ENCODE results near the gene MYLK4.

The MYLK4 gene

GRCh38 chr6:2732503-2733089, 18.1 kb downstream of the MYLK4 start:
- no peak for DNase-seq

GRCh38 chr6:2731281-2731909, 19.3 kb downstream of the MYLK4 start:
- DNase-seq, result no peak

- DNase-seq, result no peak
These were observed 20.2 kb downstream of the MYLK4 start for GRCh38 chr6:2730353-2731107.

- DNase-seq, result no peak
These were observed 20.8 kb downstream of the MYLK4 start for GRCh38 chr6:2729921-2730320.

GRCh38 chr6:2725999-2726567, 24.6 kb downstream of the MYLK4 start:
- peak; percentile 15 to 41 for DNase-seq

GRCh38 chr6:2725364-2725988, 25.2 kb downstream of the MYLK4 start:
- no peak for DNase-seq

- DNase-seq, result no peak
These were observed 29.5 kb downstream of the MYLK4 start for GRCh38 chr6:2721219-2721618.

- no peak for DNase-seq
These were observed 31.6 kb downstream of the MYLK4 start for GRCh38 chr6:2719093-2719455.

- no peak for DNase-seq
These were observed 32.2 kb downstream of the MYLK4 start for GRCh38 chr6:2718334-2719092.

GRCh38 chr6:2716936-2717700, 33.6 kb downstream of the MYLK4 start:
- DNase-seq, result no peak

- no peak for DNase-seq
These were observed 35.0 kb downstream of the MYLK4 start for GRCh38 chr6:2715737-2716136.

- no peak for DNase-seq
These were observed 36.4 kb downstream of the MYLK4 start for GRCh38 chr6:2714111-2714895.

- no peak for DNase-seq
These were observed 37.1 kb downstream of the MYLK4 start for GRCh38 chr6:2713473-2714110.

- no peak for DNase-seq
These were observed 38.6 kb downstream of the MYLK4 start for GRCh38 chr6:2712102-2712501.

GRCh38 chr6:2710412-2710811, 40.3 kb downstream of the MYLK4 start:
- DNase-seq, result no peak

- no peak for DNase-seq
These were observed 42.3 kb downstream of the MYLK4 start for GRCh38 chr6:2708456-2708855.

GRCh38 chr6:2706558-2706957, 44.2 kb downstream of the MYLK4 start:
- DNase-seq, result no peak

GRCh38 chr6:2705256-2705655, 45.5 kb downstream of the MYLK4 start:
- no peak for DNase-seq

- DNase-seq, result no peak
These were observed 53.4 kb downstream of the MYLK4 start for GRCh38 chr6:2697291-2697690.

GRCh38 chr6:2695454-2696095, 55.1 kb downstream of the MYLK4 start:
- no peak for DNase-seq

Data from CD4-positive, alpha-beta T cell treated with Interferon alpha-2 for 1 hour (primary cell).